ENCODE results near the gene ADTRP.

GRCh38 chr6:11791354-11792107 is 12.9 kb upstream of the ADTRP start:
- TF ChIP-seq CTCF (IDR thresholded peaks at IDR 0.05) = no peak
- no peak for TF ChIP-seq POLR2A (IDR thresholded peaks at IDR 0.05)

All from uterus (tissue), 2 donors.